ENCODE results near the gene CA11. TPM values are rescaled to one million over a fixed set of nuclear protein-coding genes. Genes with fewer than 3 reads are reported as not detected.

Gene CA11
- total RNA-seq, 1 experiment from 2014 or later: 38.2 TPM

DNA sequence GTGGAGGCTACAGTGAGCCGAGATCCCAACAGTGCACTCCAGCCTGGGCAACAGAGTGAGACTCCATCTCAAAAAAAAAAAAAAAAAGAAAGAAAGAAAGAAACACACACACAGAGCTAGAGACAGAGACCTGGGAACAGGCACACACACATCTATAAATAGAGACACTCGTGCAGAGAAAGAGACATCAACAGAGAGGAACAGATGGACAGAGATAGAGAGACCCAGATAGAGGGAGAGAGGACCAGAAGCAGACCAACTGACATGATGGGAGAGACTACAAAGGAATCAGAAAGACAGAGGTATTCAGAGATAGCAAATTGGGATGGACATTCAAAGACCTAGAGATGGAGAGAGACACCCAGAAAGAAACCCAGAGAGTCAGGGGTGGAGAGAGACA, 2.1 kb upstream of the CA11 start:
- Histone ChIP-seq H3K4me1 (ENCODE audit: insufficient read depth, low read length, poor library complexity, severe bottlenecking) (peaks cover 26% of the 10 kb centered on the region), H3K27ac (ENCODE audit: low read depth, low read length, poor library complexity, severe bottlenecking) (no peak overlapping the region), H3K27me3 (replicated peaks; ENCODE audit: insufficient read depth, low read depth, low read length, poor library complexity) (no peaks in the 10 kb centered on the region), H3K4me3 (ENCODE audit: low read depth, low read length, poor library complexity, severe bottlenecking) (no peak overlapping the region), H3K36me3 (ENCODE audit: insufficient read depth, low read length, poor library complexity, severe bottlenecking) (no peaks in the 10 kb centered on the region), H3K9me3 (ENCODE audit: low read depth, low read length, poor library complexity, severe bottlenecking) (no peaks in the 10 kb centered on the region)
- ChIA-PET POLR2A (ENCODE audit: low non-redundant PET) (no interaction called here), CTCF (no interaction called here)
- intact Hi-C loops (cut with micrococcal nuclease; ENCODE audit: unreplicated experiment): loop anchor here (5.0 to 10.0 kb wide), 4 partner anchors 64 to 317 kb away; partner anchors contain the start of genes FTL and HSD17B14
- DNase-seq (ENCODE audit: low spot score): no peak
- BruUV-seq (replicated peaks): no TSS peak
- no peak for TF ChIP-seq EZH2 (IDR thresholded peaks at IDR 0.05; ENCODE audit: borderline replicate concordance, low read depth, low read length, poor library complexity, severe bottlenecking)

DNA sequence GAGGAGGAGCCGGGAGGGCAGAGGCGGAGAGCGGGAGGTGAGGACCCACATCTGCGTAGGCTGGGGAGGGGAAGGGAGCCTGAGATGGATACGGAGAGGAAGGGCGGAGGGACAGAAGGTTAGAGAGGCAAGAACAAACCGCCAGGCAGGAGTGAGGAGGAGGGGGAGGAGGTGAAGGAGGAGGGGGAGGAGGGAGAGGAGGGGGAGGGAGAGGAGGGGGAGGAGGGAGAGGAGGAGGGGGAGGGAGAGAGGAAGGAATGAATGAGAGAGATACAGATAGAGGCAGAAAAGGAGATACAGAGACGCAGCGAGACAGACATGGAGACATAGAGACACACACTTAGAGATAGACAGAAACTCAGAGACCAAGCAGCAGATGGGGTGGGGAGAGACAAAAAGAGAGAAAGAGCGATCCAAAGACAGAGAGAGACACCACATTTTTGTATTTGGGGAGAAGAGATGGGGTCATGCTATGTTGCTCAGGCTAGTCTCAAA, 782 bp upstream of the CA11 start:
- TF ChIP-seq EZH2 (IDR thresholded peaks at IDR 0.05; ENCODE audit: borderline replicate concordance, low read depth, low read length, poor library complexity, severe bottlenecking): no peak
- TF ChIP-seq, protein P1, sequence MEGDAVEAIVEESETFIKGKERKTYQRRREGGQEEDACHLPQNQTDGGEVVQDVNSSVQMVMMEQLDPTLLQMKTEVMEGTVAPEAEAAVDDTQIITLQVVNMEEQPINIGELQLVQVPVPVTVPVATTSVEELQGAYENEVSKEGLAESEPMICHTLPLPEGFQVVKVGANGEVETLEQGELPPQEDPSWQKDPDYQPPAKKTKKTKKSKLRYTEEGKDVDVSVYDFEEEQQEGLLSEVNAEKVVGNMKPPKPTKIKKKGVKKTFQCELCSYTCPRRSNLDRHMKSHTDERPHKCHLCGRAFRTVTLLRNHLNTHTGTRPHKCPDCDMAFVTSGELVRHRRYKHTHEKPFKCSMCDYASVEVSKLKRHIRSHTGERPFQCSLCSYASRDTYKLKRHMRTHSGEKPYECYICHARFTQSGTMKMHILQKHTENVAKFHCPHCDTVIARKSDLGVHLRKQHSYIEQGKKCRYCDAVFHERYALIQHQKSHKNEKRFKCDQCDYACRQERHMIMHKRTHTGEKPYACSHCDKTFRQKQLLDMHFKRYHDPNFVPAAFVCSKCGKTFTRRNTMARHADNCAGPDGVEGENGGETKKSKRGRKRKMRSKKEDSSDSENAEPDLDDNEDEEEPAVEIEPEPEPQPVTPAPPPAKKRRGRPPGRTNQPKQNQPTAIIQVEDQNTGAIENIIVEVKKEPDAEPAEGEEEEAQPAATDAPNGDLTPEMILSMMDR (conservative IDR thresholded peaks at IDR 0.05; ENCODE audit: low read depth, low read length): no peak

DNA sequence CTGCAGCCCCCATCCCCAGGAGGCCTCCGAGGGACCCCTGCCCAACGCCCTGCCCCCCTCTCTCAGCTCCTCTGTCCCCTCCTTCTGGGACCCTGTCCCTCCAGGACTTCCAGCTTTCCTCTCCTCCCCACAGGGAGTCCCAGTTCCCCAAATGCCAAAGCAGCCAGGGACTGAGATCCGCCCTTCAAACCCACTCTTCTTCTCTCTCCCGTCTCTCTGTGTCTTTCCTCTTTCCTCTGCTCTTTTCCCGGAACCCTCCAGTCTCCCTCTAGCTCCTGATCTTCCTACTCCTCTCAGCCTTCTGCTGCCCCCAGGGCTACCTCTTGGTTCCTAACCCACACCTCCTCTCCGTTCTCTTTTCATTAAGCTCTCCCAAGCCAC, 377 bp downstream of the CA11 start:
- Histone ChIP-seq H3K27me3 (replicated peaks; ENCODE audit: insufficient read depth, low read depth, low read length, poor library complexity) (no peaks in the 10 kb centered on the region), H3K27ac (ENCODE audit: low read depth, low read length, poor library complexity, severe bottlenecking) (peak overlapping the region; percentile 77), H3K9me3 (ENCODE audit: low read depth, low read length, poor library complexity, severe bottlenecking) (no peaks in the 10 kb centered on the region), H3K4me3 (ENCODE audit: low read depth, low read length, poor library complexity, severe bottlenecking) (peak overlapping the region; percentile 62), H3K4me1 (ENCODE audit: insufficient read depth, low read length, poor library complexity, severe bottlenecking) (peaks cover 26% of the 10 kb centered on the region), H3K36me3 (ENCODE audit: insufficient read depth, low read length, poor library complexity, severe bottlenecking) (no peaks in the 10 kb centered on the region)
- TSS peak; percentile 96 for BruUV-seq (replicated peaks)
- DNase-seq (ENCODE audit: low spot score): peak; percentile 80
- POLR2A ChIA-PET (ENCODE audit: low non-redundant PET): no interaction called here
- CTCF ChIA-PET: interaction anchor here (0.6 to 1.8 kb wide), 5 partner anchors 69 to 325 kb away, joined by 3 to 8 read pairs (median 4); no protein-coding TSS in a partner anchor
- intact Hi-C loops (cut with micrococcal nuclease; ENCODE audit: unreplicated experiment): loop anchor here (5.0 to 10.0 kb wide), 4 partner anchors 67 to 319 kb away; partner anchors contain the start of genes FTL and HSD17B14
- TF ChIP-seq, protein P1 (conservative IDR thresholded peaks at IDR 0.05; ENCODE audit: low read depth, low read length): no peak
- TF ChIP-seq EZH2 (IDR thresholded peaks at IDR 0.05; ENCODE audit: borderline replicate concordance, low read depth, low read length, poor library complexity, severe bottlenecking): no peak

More for the DNA sequence above, 782 bp upstream of the CA11 start:
- no peak for DNase-seq (ENCODE audit: low spot score)
- H3K36me3 ChIP-seq (ENCODE audit: insufficient read depth, low read length, poor library complexity, severe bottlenecking): no peaks in the 10 kb centered on the region
- intact Hi-C loops (cut with micrococcal nuclease; ENCODE audit: unreplicated experiment): loop anchor here (5.0 to 10.0 kb wide), 4 partner anchors 66 to 318 kb away; partner anchors contain the start of genes FTL and HSD17B14
- H3K27ac ChIP-seq (ENCODE audit: low read depth, low read length, poor library complexity, severe bottlenecking): peak overlapping the region; percentile 77
- no peaks in the 10 kb centered on the region for H3K9me3 ChIP-seq (ENCODE audit: low read depth, low read length, poor library complexity, severe bottlenecking)
- peaks cover 26% of the 10 kb centered on the region for H3K4me1 ChIP-seq (ENCODE audit: insufficient read depth, low read length, poor library complexity, severe bottlenecking)
- CTCF ChIA-PET: no interaction called here
- no peaks in the 10 kb centered on the region for H3K27me3 ChIP-seq (replicated peaks; ENCODE audit: insufficient read depth, low read depth, low read length, poor library complexity)
- no TSS peak for BruUV-seq (replicated peaks)
- peak overlapping the region; percentile 62 for H3K4me3 ChIP-seq (ENCODE audit: low read depth, low read length, poor library complexity, severe bottlenecking)
- POLR2A ChIA-PET (ENCODE audit: low non-redundant PET): no interaction called here

Data from A673 (cell line).